ENCODE data around the gene TKTL2.

- TF ChIP-seq POLR2A (IDR thresholded peaks at IDR 0.05; ENCODE audit: low read length) = no peak
- TF ChIP-seq GATA1 (IDR thresholded peaks at IDR 0.05; ENCODE audit: low read depth, low read length) = no peak
These were observed 26.1 kb downstream of the TKTL2 start for GRCh38 chr4:163447481-163447880.

Data from erythroblast (primary cell).